Esophagus squamous epithelium (tissue), 5 donors: Measurements from ENCODE around the gene NKD1. TPM values are rescaled to one million over a fixed set of nuclear protein-coding genes. Genes with fewer than 3 reads are reported as not detected.

Source experiments
- DNase-seq: peaks from one replicate; lab custom pipeline; 2025; lab: John Stamatoyannopoulos, UW
- H3K27ac ChIP-seq, 4 donors: fragments of 200-600 bp; sonication (generic); one replicate each; pipeline ENCODE4 v1.5.1; 2016 to 2019; ENCODE audit warnings: mild to moderate bottlenecking in 1 of 4
- H3K27me3 ChIP-seq, 4 donors: fragments of 200-600 bp; sonication (generic); 1 replicate in 3 of 4; 2 replicates in 1 of 4; pipeline versions ENCODE4 v1.5.1 to v1.6.0; 2017 to 2021; ENCODE audit warnings: antibody characterized with exemption in 1 of 4
- H3K36me3 ChIP-seq, 3 donors: fragments of 200-600 bp; sonication (generic); one replicate each; pipeline ENCODE4 v1.5.1; 2016 to 2019
- H3K4me1 ChIP-seq, 3 donors: fragments of 200-600 bp; sonication (generic); one replicate each; pipeline ENCODE4 v1.5.1; 2017 to 2019
- H3K4me3 ChIP-seq, 4 donors: fragments of 200-600 bp; sonication (generic); 1 replicate in 3 of 4; 2 replicates in 1 of 4; pipeline ENCODE4 v1.5.1; 2016 to 2019; ENCODE audit warnings: mild to moderate bottlenecking in 2 of 4, moderate library complexity in 1 of 4
- H3K9me3 ChIP-seq, 3 donors: fragments of 200-600 bp; sonication (generic); one replicate each; pipeline ENCODE4 v1.5.1; 2016 to 2019
- POLR2A ChIP-seq, 4 donors: fragments of 450-650 bp; IDR thresholded peaks; one replicate each; pipeline ENCODE4 v1.6.1; 2017; ENCODE audit warnings: antibody characterized with exemption in 4 of 4, mild to moderate bottlenecking in 4 of 4, moderate library complexity in 3 of 4
- WGBS, 2 donors: methylation state at CpG; one replicate each; pipeline ENCODE4 v1.1.5; 2018; 5-methylcytosine and 5-hydroxymethylcytosine counted together
- intact Hi-C: fragments of 100-400 bp; cut with DNase I; formaldehyde crosslinking; loops from one replicate; pipeline ENCODE4 v1.15.0; 2022
- total RNA-seq, 4 donors: library from RNA; depleted of rRNA; stranded (reverse); fragments of >200 nt; gene quantifications; one replicate each; pipeline ENCODE4 v1.1.0, GENCODE V29; 2016
- TF ChIP-seq, protein P1 (sequence below), 6 experiments: fragments of 450-650 bp in 4 of 6; fragments of 200-600 bp in 2 of 6; sonication (generic) in 2 of 6; IDR thresholded peaks; one replicate each; pipeline ENCODE4 v1.5.1; 2016 to 2019; ENCODE audit warnings: antibody characterized with exemption in 6 of 6, mild to moderate bottlenecking in 4 of 6, moderate library complexity in 4 of 6
- donor health status: DM: yes; HTN: yes; CAD: no.

NKD1 gene
- total RNA-seq, 4 donors from 2014 or later, result 1.1 to 10.5 (median 3.1) TPM

DNA sequence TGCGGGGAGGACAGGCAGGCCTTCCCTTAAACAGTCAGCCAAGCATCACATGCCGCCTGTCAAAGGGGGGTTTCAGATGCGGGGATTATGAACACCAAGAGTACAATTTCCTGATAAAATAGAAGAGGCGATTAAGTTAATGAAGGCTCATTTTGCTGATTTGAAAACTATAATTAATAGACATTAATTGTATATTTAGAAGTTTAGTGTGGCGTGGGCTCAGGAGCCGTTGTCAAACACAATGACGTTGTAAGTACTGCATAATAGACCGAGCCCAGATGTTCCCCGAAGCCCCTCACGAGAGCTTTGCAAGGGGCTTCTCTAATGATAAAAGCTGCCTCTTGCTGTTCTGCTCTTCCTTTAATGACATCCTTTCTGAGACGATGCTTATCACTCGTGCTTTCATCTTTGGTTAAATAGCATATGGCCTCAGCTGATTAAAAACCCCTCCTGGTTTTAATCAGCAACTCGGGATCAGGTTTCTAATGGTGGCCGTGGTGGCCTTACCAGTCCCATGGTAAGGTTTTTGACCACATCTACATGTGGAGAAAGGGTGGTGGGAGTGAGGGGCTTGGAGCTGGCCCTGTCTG, 104.7 kb downstream of the NKD1 start:
- TF ChIP-seq, protein P1, sequence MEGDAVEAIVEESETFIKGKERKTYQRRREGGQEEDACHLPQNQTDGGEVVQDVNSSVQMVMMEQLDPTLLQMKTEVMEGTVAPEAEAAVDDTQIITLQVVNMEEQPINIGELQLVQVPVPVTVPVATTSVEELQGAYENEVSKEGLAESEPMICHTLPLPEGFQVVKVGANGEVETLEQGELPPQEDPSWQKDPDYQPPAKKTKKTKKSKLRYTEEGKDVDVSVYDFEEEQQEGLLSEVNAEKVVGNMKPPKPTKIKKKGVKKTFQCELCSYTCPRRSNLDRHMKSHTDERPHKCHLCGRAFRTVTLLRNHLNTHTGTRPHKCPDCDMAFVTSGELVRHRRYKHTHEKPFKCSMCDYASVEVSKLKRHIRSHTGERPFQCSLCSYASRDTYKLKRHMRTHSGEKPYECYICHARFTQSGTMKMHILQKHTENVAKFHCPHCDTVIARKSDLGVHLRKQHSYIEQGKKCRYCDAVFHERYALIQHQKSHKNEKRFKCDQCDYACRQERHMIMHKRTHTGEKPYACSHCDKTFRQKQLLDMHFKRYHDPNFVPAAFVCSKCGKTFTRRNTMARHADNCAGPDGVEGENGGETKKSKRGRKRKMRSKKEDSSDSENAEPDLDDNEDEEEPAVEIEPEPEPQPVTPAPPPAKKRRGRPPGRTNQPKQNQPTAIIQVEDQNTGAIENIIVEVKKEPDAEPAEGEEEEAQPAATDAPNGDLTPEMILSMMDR (IDR thresholded peaks at IDR 0.05), result no peak
- TF ChIP-seq POLR2A (IDR thresholded peaks at IDR 0.05), result no peak
- Histone ChIP-seq H3K27me3 (no peaks in the 10 kb centered on the region), H3K36me3 (no peaks in the 10 kb centered on the region), H3K4me3 (no peak overlapping the region), H3K9me3 (no peaks in the 10 kb centered on the region), H3K4me1 (no peaks in the 10 kb centered on the region), H3K27ac (no peak overlapping the region)
- intact Hi-C loops, result no loop called here
- WGBS, 2 donors, result 72 to 76% methylated on average over 10 to 13 of the region's 14 CpGs
- DNase-seq, result no peak

DNA sequence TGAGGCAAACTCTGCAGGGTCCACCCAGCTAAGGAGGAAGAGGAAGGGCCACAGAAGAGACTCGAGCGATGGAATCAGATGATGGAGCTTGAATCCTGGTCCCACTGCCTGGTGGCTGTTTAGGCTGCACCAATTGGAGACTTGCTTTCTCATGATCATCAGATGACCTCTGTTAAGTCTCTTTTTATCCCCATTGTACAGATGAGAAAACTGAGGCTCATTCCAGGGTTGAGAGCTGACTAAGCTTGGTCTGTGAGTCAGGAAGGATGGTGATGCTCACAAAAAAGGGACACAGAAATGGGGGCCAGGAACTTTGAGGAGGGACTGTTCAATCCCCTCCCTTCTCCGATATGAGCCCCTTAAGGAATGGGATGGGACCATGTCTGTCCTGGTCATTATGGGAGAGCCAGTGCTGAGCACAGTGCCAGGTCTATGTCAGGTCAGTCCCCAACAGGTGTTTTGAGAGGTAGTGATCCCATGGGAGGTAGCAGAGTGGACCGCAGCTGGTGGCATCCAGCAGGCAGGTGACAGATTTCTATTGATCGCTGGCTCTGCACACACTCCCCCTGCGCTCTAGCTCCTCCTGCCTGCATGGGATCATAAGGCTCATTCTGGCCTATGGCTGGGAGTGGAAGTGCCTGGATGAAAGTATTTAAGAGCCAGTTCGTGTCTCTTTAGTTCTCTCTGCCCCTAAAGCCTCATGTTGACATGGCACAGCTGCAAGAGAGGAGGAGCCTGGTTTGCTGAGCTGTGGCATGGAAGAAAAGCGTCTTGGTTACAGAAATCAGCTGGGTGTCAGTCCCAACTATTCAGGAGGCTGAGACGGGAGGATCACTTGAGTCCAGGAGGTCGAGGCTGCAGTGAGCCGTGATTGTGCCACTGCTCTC, 105.7 kb downstream of the NKD1 start:
- TF ChIP-seq, protein P1 (IDR thresholded peaks at IDR 0.05), result no peak
- TF ChIP-seq POLR2A (IDR thresholded peaks at IDR 0.05), result no peak
- H3K27me3 ChIP-seq, result no peaks in the 10 kb centered on the region
- DNase-seq, result no peak
- H3K27ac ChIP-seq, result no peak overlapping the region
- WGBS, 2 donors, result 68 to 72% methylated on average over 7 to 10 of the region's 11 CpGs
- intact Hi-C loops, result no loop called here
- no peak overlapping the region for H3K4me3 ChIP-seq
- H3K36me3 ChIP-seq, result no peaks in the 10 kb centered on the region
- H3K9me3 ChIP-seq, result no peaks in the 10 kb centered on the region
- H3K4me1 ChIP-seq, result no peaks in the 10 kb centered on the region

DNA sequence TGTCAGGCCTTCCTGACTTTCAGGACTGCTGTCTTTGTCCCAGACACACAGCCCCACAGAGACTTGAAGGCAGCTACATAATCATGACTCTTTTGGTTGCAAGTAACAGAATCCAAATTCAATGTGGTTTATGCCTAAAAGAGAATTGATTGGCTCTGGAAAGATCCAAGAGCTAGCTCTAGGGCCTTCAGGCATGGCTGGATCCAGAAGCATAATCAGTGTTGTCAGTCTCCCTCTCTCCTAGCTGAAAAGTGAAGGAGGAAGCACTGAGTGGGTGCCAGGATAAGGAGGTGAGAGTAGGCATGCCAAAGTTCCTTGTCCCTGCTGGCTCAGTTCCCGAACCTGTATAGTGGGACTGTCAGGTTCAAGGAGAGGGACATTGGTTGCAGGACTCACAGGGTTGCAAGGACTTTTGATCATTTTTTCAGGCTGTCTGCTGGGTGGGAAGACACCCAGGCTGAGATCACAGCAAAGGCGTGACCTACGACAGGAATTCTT, 107.4 kb downstream of the NKD1 start:
- Histone ChIP-seq H3K9me3 (no peaks in the 10 kb centered on the region), H3K4me3 (no peak overlapping the region), H3K36me3 (no peaks in the 10 kb centered on the region), H3K27me3 (no peaks in the 10 kb centered on the region), H3K27ac (no peak overlapping the region), H3K4me1 (no peaks in the 10 kb centered on the region)
- no peak for TF ChIP-seq POLR2A (IDR thresholded peaks at IDR 0.05)
- TF ChIP-seq, protein P1 (IDR thresholded peaks at IDR 0.05), result no peak
- DNase-seq, result no peak
- intact Hi-C loops, result no loop called here
- WGBS, 2 donors, result 93 to 94% methylated on average over 3 of the region's 3 CpGs

DNA sequence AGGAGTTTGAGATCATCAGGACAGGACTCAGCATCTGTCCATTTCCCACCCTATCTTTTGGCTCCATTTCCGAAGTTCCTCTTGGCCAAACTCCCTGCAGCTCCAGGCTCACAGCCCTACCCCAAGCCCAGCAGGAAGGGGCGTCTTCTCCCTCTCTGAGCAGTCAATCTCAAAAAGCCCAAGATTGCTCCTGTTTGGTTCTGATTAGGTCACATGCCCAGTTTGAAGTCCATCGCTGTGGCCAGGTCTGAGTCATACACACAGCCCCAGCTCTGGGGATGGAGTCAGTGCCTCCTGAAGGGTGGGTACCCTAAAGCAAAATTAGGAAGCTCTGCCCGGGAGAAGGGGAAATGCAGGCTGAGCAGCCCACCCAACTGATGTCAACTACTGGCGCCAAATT, 109.0 kb downstream of the NKD1 start:
- no peak for DNase-seq
- no peaks in the 10 kb centered on the region for H3K27me3 ChIP-seq
- H3K36me3 ChIP-seq, result no peaks in the 10 kb centered on the region
- intact Hi-C loops, result no loop called here
- H3K27ac ChIP-seq, result no peak overlapping the region
- H3K4me3 ChIP-seq, result no peak overlapping the region
- WGBS, 2 donors, result 59 to 62% methylated on average over 4 of the region's 5 CpGs
- TF ChIP-seq, protein P1 (IDR thresholded peaks at IDR 0.05), result no peak
- no peak for TF ChIP-seq POLR2A (IDR thresholded peaks at IDR 0.05)
- H3K9me3 ChIP-seq, result no peaks in the 10 kb centered on the region
- H3K4me1 ChIP-seq, result no peaks in the 10 kb centered on the region

DNA sequence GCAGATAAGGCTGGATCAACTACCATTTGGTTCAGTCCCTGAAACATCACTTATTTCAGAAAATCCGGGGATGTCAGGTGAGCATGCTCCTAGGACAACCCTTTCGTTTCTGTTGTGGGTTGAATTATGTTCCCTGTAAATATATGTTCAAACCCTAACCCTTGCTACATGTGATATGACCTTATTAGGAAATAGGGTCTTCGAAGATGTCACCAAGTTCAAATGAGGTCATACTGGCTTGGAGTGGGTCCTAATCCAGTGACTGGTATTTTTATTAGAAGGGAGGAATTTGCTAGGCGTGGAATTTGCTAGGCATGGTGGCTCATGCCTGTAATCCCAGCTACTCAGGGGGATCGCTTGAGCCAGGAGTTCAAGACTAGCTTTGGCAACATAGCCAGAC, 111.6 kb downstream of the NKD1 start:
- no peaks in the 10 kb centered on the region for H3K36me3 ChIP-seq
- no peak overlapping the region for H3K27ac ChIP-seq
- 61 to 81% methylated on average over 5 of the region's 5 CpGs for whole genome bisulfite sequencing, 2 donors
- intact Hi-C loops, result no loop called here
- H3K4me1 ChIP-seq, result peaks cover 0 to 3% (median under 1%) of the 10 kb centered on the region in 3 donors
- TF ChIP-seq, protein P1 (IDR thresholded peaks at IDR 0.05), result no peak
- no peak for TF ChIP-seq POLR2A (IDR thresholded peaks at IDR 0.05)
- H3K27me3 ChIP-seq, result no peaks in the 10 kb centered on the region
- H3K9me3 ChIP-seq, result no peaks in the 10 kb centered on the region
- no peak for DNase-seq
- H3K4me3 ChIP-seq, result no peak overlapping the region
